ENCODE measurements around the gene PARD3.

GRCh38 chr10:34732926-34733325, 82.2 kb downstream of the PARD3 start:
- TF ChIP-seq CTCF (IDR thresholded peaks at IDR 0.05) (peak; percentile 50), EP300 (IDR thresholded peaks at IDR 0.05) (no peak), HEYL (CRISPR knock-in tag; IDR thresholded peaks at IDR 0.05) (no peak), POLR2A (IDR thresholded peaks at IDR 0.05; ENCODE audit: low read length) (no peak), PHF8 (IDR thresholded peaks at IDR 0.05; ENCODE audit: borderline replicate concordance, low read depth) (no peak), USF2 (IDR thresholded peaks at IDR 0.05) (no peak), MAFK (IDR thresholded peaks at IDR 0.05; ENCODE audit: partially characterized antibody) (no peak), CHD4 (IDR thresholded peaks at IDR 0.05; ENCODE audit: borderline replicate concordance) (no peak)

Data from A549 (cell line).